Mesendoderm (in vitro differentiated cells): ENCODE measurements around the gene TMEM25. TPM values are rescaled to one million over a fixed set of nuclear protein-coding genes. Genes with fewer than 3 reads are reported as not detected.
"Not testable (repeated sequence)": the region's sequence is repeated elsewhere in the genome, so short reads cannot be mapped to it uniquely, and the experiment has no call there.

Source experiments
- DNase-seq: peaks from one replicate; pipeline ENCODE4 v3.0.0; 2013
- H2AK5ac ChIP-seq: 2 replicates; pipeline ENCODE4 v1.6.1; 2013; ENCODE audit warnings: low read length, inconsistent platforms
- H2BK120ac ChIP-seq: 2 replicates; pipeline ENCODE4 v1.6.1; 2013; ENCODE audit warnings: low read depth, mild to moderate bottlenecking, low read length, moderate library complexity, mixed read lengths
- H2BK15ac ChIP-seq: replicated peaks from 2 replicates; pipeline ENCODE4 v1.6.1; 2013; ENCODE audit warnings: low read depth, mild to moderate bottlenecking, moderate library complexity
- H2BK5ac ChIP-seq: 2 replicates; pipeline ENCODE4 v1.6.1; 2013; ENCODE audit warnings: low read length, inconsistent platforms
- H3K18ac ChIP-seq: 2 replicates; pipeline ENCODE4 v1.6.1; 2013; ENCODE audit warnings: mild to moderate bottlenecking, low read length, mixed read lengths
- H3K23ac ChIP-seq: one replicate; pipeline ENCODE4 v1.6.1; 2013; ENCODE audit warnings: low read length
- H3K27ac ChIP-seq: 2 replicates; pipeline ENCODE4 v1.5.1; 2013; ENCODE audit warnings: low read depth, mild to moderate bottlenecking, inconsistent platforms, low read length, moderate library complexity
- H3K27me3 ChIP-seq: 2 replicates; pipeline ENCODE4 v1.6.1; 2013; ENCODE audit warnings: low read length, control low read depth, mild to moderate bottlenecking, inconsistent platforms; ENCODE audit not compliant: insufficient read depth, poor library complexity
- H3K36me3 ChIP-seq: 2 replicates; pipeline ENCODE4 v1.6.1; 2013; ENCODE audit warnings: low read length, inconsistent platforms; ENCODE audit not compliant: control insufficient read depth, insufficient read depth
- H3K4ac ChIP-seq: one replicate; pipeline ENCODE4 v1.6.1; 2013; ENCODE audit warnings: low read depth, mild to moderate bottlenecking, low read length, moderate library complexity
- H3K4me1 ChIP-seq: 2 replicates; pipeline ENCODE4 v1.6.1; 2013; ENCODE audit warnings: low read depth, low read length, inconsistent platforms; ENCODE audit not compliant: control insufficient read depth
- H3K4me2 ChIP-seq: 2 replicates; pipeline ENCODE4 v1.6.1; 2013; ENCODE audit warnings: low read length
- H3K4me3 ChIP-seq: 2 replicates; pipeline ENCODE4 v1.5.1; 2013; ENCODE audit warnings: mild to moderate bottlenecking, low read length
- H3K56ac ChIP-seq: one replicate; pipeline ENCODE4 v1.6.1; 2013; ENCODE audit warnings: low read length
- H3K79me1 ChIP-seq: 2 replicates; pipeline ENCODE4 v1.6.1; 2013; ENCODE audit warnings: low read length, inconsistent platforms
- H3K79me2 ChIP-seq: 2 replicates; pipeline ENCODE4 v1.6.1; 2013; ENCODE audit warnings: mild to moderate bottlenecking, low read length; ENCODE audit not compliant: control insufficient read depth, insufficient read depth
- H3K9ac ChIP-seq: 2 replicates; pipeline ENCODE4 v1.6.1; 2013; ENCODE audit warnings: low read length, inconsistent platforms
- H4K5ac ChIP-seq: one replicate; pipeline ENCODE4 v1.6.1; 2013; ENCODE audit warnings: low read length
- H4K8ac ChIP-seq: one replicate; pipeline ENCODE4 v1.6.1; 2013; ENCODE audit warnings: low read depth, mild to moderate bottlenecking, control low read depth, low read length, moderate library complexity
- WGBS: extraction: QIAGEN DNeasy Blood & Tissue Kit; methylation state at CpG from one replicate; pipeline ENCODE4 v1.1.7; 2013; ENCODE audit warnings: low lambda C conversion rate, missing lambda C conversion rate; ENCODE audit not compliant: insufficient coverage; ENCODE audit errors: extremely low coverage; 5-methylcytosine and 5-hydroxymethylcytosine counted together
- polyA plus RNA-seq, 2 experiments: library from polyadenylated mRNA; stranded (reverse); fragments of 200-250 nt; gene quantifications; one replicate each; pipeline ENCODE4 v1.2.3, GENCODE V29; 2013

Gene TMEM25
- polyA plus RNA-seq (2013, experiment 1 of 2): 8.0 TPM
- polyA plus RNA-seq (2013, experiment 2 of 2): 7.6 TPM

DNA sequence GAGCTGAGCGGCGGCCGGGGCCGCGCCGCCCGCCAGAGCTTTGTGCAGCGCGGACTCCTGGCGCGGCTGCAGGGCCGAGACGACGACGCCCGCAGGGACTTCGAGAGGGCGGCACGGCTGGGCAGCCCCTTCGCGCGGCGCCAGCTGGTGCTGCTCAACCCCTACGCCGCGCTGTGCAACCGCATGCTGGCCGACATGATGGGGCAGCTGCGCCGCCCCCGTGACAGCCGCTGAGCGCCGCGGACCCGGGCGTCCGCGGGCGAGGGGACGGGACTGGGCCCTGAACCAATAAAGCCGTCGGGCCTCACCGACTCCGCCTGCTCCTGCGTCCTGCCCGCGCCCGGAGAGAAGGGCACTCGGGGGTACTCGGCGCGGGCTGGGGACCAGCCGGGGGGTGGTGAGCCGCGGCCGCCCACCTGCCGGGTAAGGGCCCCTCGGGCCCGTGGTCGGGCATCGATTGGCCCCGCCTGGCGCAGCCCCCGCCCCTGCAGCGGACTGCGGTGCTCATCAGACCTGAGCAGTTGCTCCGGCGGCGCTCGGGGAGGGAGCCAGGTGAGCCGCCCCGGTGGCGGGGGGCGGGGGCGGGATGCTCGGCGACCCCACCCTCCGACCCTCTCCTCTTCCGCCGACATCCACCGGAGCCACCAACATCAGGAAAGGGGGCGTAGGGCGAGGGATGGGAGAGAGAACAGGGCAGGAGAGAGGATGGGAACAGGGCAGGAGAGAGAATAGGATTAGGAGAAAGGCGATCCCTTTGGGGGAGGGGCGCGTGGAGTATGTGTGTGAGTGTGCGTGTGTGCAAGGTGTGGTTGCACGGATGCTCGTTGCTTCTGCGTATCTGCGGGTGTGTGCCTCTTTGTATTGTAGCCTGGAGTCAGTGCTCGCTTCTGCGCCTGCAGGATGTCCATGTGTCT lies at the start of gene TMEM25:
Gene TMEM25 (plus strand): TSS at position 510 of the 914 bp plus-strand sequence. CDS start 610 bp downstream, outside the sequence.
- no peaks in the 10 kb centered on the region for H3K36me3 ChIP-seq
- no peak within 1 kb of the TSS for H2AK5ac ChIP-seq
- no peak within 1 kb of the TSS for H2BK15ac ChIP-seq
- no peak within 1 kb of the TSS for H2BK5ac ChIP-seq
- H3K27ac ChIP-seq: no peak within 1 kb of the TSS
- H3K27me3 ChIP-seq: no peaks in the 10 kb centered on the region
- DNase-seq: peak; percentile 79
- peak within 1 kb of the TSS; percentile 65 for H3K4me2 ChIP-seq
- H2BK120ac ChIP-seq: no peak within 1 kb of the TSS
- H3K79me2 ChIP-seq: no peaks in the 10 kb centered on the region
- WGBS: no CpG with 5 or more reads among the region's 94 CpGs
- no peak within 1 kb of the TSS for H3K4ac ChIP-seq
- H4K5ac ChIP-seq: no peak within 1 kb of the TSS
- no peaks in the 10 kb centered on the region for H3K4me1 ChIP-seq
- peak within 1 kb of the TSS; percentile 97 for H3K56ac ChIP-seq
- no peak within 1 kb of the TSS for H4K8ac ChIP-seq
- peak within 1 kb of the TSS; percentile 33 for H3K18ac ChIP-seq
- H3K9ac ChIP-seq: peak within 1 kb of the TSS; percentile 88
- H3K4me3 ChIP-seq: peak within 1 kb of the TSS; percentile 89
- H3K23ac ChIP-seq: peak within 1 kb of the TSS; percentile 74
- H3K79me1 ChIP-seq: no peaks in the 10 kb centered on the region

DNA sequence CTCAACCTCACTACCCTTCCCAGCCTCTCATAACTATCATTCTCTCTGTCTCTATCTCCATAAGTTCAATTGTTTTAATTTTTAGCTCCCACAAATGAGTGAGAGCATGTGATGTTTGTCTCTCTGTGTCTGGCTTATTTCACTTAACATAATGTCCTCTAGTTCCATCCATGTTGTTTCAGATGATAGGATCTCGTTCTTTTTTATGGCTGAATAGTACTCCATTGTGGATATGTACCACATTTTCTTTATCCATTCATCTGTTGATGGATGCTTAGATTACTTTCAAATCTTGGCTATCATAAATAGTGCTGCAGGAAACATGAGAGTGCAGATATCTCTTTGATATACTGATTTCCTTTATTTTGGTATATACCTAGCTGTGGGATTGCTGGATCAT lies 49.8 kb upstream of the TMEM25 start:
- H4K5ac ChIP-seq, H3K4ac ChIP-seq, H3K4me1 ChIP-seq, H3K23ac ChIP-seq, H2BK15ac ChIP-seq, H3K9ac ChIP-seq, H3K18ac ChIP-seq, H2BK120ac ChIP-seq, H2AK5ac ChIP-seq, H3K79me2 ChIP-seq, H3K4me3 ChIP-seq, H3K79me1 ChIP-seq, H3K4me2 ChIP-seq, H4K8ac ChIP-seq, H3K56ac ChIP-seq, H2BK5ac ChIP-seq, H3K27ac ChIP-seq, DNase-seq, H3K27me3 ChIP-seq: not testable (repeated sequence)
- H3K36me3 ChIP-seq: peaks cover 16% of the 10 kb centered on the region
- no CpG with 5 or more reads among the region's 1 CpG for whole genome bisulfite sequencing

DNA sequence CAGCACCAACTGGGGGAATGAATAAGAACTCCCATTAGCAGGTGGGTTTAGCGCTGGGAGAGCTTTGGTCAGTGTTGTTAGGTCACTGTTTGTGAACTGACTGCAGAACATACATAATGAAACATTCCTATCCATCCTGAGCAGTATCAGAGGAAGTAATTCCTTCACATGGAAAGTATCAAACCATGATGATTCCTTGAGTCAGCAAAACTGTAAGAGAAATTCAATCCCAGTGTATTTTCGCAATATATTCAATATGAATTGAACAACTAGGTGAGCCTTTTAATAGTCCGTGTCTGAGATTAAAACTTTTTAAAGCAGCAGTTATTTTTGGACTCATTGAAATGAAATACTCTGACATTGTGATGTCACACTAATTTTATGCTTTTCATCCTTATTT lies 46.6 kb upstream of the TMEM25 start:
- Histone ChIP-seq H2BK5ac (no peak overlapping the region), H3K9ac (no peak overlapping the region), H3K27ac (no peak overlapping the region), H2AK5ac (no peak overlapping the region), H3K4me1 (no peaks in the 10 kb centered on the region), H3K23ac (no peak overlapping the region), H3K4ac (no peak overlapping the region), H3K36me3 (peaks cover 11% of the 10 kb centered on the region), H3K79me1 (no peaks in the 10 kb centered on the region), H3K4me3 (no peak overlapping the region), H4K5ac (no peak overlapping the region), H2BK15ac (no peak overlapping the region), H3K79me2 (no peaks in the 10 kb centered on the region), H3K4me2 (no peak overlapping the region), H3K56ac (no peak overlapping the region), H3K27me3 (no peaks in the 10 kb centered on the region), H4K8ac (no peak overlapping the region), H3K18ac (no peak overlapping the region), H2BK120ac (no peak overlapping the region)
- WGBS: no CpG with 5 or more reads among the region's 3 CpGs
- DNase-seq: no peak

DNA sequence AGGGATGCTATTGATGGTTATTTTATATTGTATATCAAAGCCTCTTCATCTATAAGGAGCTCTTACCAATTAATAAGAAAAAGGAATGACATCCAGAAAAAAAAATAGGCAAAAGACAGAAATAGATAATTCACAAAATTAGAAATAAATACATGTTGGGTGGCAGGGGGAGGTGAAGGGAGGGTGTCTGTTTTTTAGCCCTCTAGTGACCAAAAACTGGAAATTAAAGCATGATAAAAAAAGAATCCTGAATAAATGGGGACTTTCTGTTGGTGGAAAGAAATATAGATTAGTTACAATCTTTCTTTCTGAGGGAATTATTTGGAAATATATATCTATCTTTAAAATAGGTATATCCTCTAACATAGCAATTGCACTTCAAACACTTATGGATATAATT lies 45.7 kb upstream of the TMEM25 start:
- no peak overlapping the region for H3K4me3 ChIP-seq
- H4K8ac ChIP-seq: no peak overlapping the region
- no peaks in the 10 kb centered on the region for H3K79me1 ChIP-seq
- no peak overlapping the region for H3K56ac ChIP-seq
- no peak overlapping the region for H3K9ac ChIP-seq
- peaks cover 12% of the 10 kb centered on the region for H3K36me3 ChIP-seq
- no peak overlapping the region for H2BK120ac ChIP-seq
- H3K27ac ChIP-seq: no peak overlapping the region
- H2AK5ac ChIP-seq: no peak overlapping the region
- H3K23ac ChIP-seq: no peak overlapping the region
- H3K4me2 ChIP-seq: no peak overlapping the region
- no peak for DNase-seq
- H3K27me3 ChIP-seq: no peaks in the 10 kb centered on the region
- no peak overlapping the region for H2BK15ac ChIP-seq
- no peaks in the 10 kb centered on the region for H3K79me2 ChIP-seq
- H3K18ac ChIP-seq: no peak overlapping the region
- H4K5ac ChIP-seq: no peak overlapping the region
- H2BK5ac ChIP-seq: no peak overlapping the region
- no peaks in the 10 kb centered on the region for H3K4me1 ChIP-seq
- H3K4ac ChIP-seq: no peak overlapping the region

DNA sequence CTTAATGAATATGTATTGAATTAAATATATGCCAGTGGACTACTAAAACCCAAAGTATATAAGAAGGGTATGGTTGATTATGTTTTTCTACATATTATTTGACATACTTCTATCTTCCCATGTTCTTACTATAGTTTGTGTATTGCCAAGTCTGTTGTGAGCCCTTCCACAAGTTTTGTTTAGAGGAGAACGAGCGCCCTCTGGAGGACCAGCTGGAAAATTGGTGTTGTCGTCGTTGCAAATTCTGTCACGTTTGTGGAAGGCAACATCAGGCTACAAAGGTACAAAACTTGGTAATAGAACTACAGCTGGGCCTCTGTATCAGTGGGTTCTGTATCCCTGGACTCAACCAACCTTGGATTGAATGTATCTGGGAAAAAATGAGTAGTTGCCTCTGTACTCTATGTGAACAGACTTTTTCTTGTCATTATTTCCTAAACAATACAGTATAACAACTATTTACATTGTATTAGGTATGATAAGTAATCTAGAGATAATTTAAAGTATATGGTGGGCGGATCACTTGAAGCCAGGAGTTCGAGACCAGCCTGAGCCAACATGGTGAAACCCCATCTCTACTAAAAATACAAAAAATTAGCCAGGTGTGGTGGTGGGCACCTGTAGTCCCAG lies 42.4 kb upstream of the TMEM25 start:
- H3K18ac ChIP-seq: no peak overlapping the region
- H3K23ac ChIP-seq: no peak overlapping the region
- no peak overlapping the region for H3K56ac ChIP-seq
- H2BK5ac ChIP-seq: no peak overlapping the region
- H3K9ac ChIP-seq: no peak overlapping the region
- H3K79me2 ChIP-seq: no peaks in the 10 kb centered on the region
- no peak overlapping the region for H3K4me3 ChIP-seq
- no peak overlapping the region for H2AK5ac ChIP-seq
- H3K4ac ChIP-seq: no peak overlapping the region
- no peaks in the 10 kb centered on the region for H3K4me1 ChIP-seq
- H4K5ac ChIP-seq: no peak overlapping the region
- H3K27me3 ChIP-seq: no peaks in the 10 kb centered on the region
- no CpG with 5 or more reads among the region's 7 CpGs for WGBS
- H3K36me3 ChIP-seq: peaks cover 12% of the 10 kb centered on the region
- H3K79me1 ChIP-seq: no peaks in the 10 kb centered on the region
- H4K8ac ChIP-seq: no peak overlapping the region
- no peak overlapping the region for H3K27ac ChIP-seq
- H2BK120ac ChIP-seq: no peak overlapping the region
- DNase-seq: peak; percentile 84
- no peak overlapping the region for H3K4me2 ChIP-seq
- no peak overlapping the region for H2BK15ac ChIP-seq
